Ecto neural progenitor cell (in vitro differentiated cells): ENCODE results near the gene NSA2.
"Not testable (repeated sequence)": the region's sequence is repeated elsewhere in the genome, so short reads cannot be mapped to it uniquely, and the experiment has no call there.

Source experiments
- DNase-seq: peaks from one replicate; pipeline ENCODE4 v3.0.0-alpha.2; 2018; ENCODE audit warnings: low spot score

NSA2 gene

GRCh38 chr5:74766849-74767578, at the start of gene NSA2, which contains the start of gene GFM2:
Gene NSA2, plus strand, starts transcription at chr5:74767249. Its CDS starts 112 bp downstream, at chr5:74767361.
Gene GFM2, minus strand, starts transcription at chr5:74767117. Its CDS starts 3,375 bp downstream, at chr5:74763742.
- peak; percentile 93 for DNase-seq

DNA sequence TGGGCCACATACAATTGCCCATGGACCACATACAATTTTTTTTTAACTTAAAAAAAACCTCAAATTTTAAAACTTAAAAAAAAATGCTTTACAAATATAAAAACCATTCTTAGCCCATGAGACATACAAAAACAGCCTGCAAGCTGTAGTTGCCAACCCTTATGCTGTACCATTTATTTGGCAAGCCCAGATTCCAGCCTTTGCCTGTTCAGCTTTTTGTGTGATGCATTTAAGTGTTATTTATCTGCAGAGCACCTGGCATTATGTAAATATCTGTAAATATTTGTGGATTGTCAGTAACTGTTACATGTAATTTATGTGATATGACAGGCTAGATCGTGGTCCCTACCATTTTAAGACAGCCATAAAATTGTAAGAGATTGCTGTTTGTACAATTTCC, 49.5 kb upstream of the NSA2 start:
- DNase-seq = no peak

- DNase-seq = no peak
Observed at GRCh38 chr5:74722271-74722670, 44.8 kb upstream of the NSA2 start.

DNA sequence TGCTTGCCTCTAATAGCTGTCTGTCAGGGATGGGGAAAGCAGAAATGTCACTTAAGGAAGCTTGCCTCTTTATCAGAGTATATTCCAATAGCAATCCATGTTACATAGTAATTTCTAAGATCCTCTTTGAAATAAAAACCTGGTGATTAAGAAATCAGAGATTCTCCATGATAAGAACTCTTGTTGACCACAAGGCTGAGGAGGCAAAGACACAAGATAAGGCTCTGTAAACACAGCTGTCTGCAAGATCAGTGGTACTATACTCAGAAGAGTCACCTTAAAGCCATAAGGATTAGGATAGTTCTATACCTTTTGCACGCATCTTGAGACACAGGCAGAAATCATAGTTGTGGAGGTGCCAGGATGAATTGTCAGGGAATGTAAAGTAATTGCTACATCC, 41.7 kb upstream of the NSA2 start:
- DNase-seq = no peak

- DNase-seq = no peak
Observed at GRCh38 chr5:74736759-74737158, 30.3 kb upstream of the NSA2 start.

DNA sequence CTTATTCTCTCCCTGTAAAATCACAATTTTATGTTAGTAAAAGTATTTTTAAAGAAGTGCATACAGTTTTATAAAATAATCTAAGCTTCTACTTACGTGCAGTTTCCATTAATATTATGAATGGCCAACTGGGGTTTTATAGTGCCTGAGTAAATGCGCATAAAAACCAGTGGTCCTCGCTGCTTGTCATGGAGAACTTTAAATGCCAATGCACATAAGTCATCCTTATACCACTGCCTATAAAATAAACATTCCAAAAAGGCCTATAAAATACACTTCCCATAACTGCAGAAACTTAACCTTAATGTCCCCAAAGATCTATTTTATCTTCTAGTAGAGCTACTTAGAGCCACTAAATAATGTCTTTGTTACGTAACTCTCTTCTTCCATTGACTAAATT, 28.6 kb upstream of the NSA2 start:
- DNase-seq = no peak

DNA sequence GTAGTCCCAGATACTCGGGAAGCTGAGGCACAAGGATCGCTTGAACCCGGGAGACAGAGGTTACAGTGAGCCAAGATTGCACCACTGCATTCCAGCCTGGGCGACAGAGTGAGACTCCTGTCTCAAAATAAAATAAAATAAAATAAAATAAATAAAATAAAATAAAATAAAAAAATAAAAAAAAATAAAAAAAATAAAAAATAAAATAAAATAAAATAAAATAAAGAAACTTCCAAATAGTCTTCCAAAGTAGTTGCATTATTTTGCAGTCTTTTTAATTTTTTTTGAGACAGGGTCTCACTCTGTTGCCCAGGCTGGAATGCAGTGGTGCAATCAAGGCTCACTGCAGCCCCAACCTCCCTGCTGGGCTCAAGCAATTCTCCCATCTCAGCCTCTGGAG, 18.3 kb upstream of the NSA2 start:
- DNase-seq = not testable (repeated sequence)

DNA sequence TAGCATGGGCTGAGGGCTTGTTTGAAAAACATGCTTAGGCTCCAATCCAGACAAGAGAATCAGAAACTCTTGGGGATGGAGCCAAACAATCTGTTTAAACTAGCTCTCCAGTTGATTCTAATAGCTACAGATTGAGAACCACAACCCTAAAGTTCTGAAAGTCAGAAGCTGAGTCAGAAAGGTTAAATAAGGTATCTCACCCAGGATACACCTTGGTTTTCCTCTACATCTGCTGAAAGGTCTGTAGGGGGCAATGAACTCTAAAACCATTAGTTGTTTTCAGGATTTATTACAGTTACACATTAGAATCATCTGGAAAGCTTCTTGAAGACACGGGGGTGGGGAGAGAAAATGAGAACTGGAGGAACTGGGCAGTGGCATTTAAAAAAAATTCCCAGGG, 5.8 kb upstream of the NSA2 start:
- DNase-seq = no peak

DNA sequence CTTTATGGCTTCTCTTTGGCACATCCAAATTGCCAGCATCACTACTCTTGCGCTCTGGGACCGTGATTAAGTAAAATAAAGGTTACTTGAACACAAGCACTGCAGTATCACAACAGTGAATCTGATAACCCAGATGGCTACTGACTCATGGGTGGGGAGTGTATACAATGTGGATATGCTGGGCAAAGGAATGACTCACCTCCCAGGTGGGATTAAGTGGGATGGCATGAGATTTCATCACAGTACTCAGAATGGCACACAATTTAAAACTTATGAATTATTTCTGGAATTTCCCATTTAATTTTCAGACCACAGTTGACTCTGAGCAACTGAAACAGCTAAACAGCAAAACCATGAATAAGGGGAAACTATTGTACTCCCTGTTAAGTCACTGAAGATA, 4.5 kb upstream of the NSA2 start:
- no peak for DNase-seq

DNA sequence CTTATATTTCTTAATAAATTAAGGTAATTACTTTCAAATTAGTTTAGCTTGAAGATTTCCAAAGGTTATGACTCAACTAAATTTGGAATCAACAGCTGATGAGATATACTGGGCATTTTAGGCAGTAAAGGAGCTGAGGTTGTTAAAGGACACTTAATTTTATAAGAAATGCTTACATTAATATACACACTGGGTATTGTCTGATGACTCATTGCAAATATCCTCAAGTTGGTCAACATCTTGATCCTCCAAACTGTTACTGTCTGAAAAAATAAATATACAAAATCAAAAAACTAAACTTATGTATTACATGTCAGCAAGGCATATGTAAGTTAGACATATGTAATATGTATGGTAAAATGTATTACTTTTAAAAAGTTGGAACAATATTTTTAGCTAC, 3.5 kb upstream of the NSA2 start:
- no peak for DNase-seq

- DNase-seq = no peak
Observed at GRCh38 chr5:74765201-74765600, 1.8 kb upstream of the NSA2 start.

- no peak for DNase-seq
Observed at GRCh38 chr5:74765929-74766328, 1.1 kb upstream of the NSA2 start.

- DNase-seq = no peak
Observed at GRCh38 chr5:74766418-74766848, 616 bp upstream of the NSA2 start.

- peak; percentile 48 for DNase-seq
Observed at GRCh38 chr5:74767579-74767913, 497 bp downstream of the NSA2 start.

- DNase-seq = no peak
Observed at GRCh38 chr5:74772359-74772758, 5.3 kb downstream of the NSA2 start.

- no peak for DNase-seq
Observed at GRCh38 chr5:74778609-74779008, 11.6 kb downstream of the NSA2 start.

DNA sequence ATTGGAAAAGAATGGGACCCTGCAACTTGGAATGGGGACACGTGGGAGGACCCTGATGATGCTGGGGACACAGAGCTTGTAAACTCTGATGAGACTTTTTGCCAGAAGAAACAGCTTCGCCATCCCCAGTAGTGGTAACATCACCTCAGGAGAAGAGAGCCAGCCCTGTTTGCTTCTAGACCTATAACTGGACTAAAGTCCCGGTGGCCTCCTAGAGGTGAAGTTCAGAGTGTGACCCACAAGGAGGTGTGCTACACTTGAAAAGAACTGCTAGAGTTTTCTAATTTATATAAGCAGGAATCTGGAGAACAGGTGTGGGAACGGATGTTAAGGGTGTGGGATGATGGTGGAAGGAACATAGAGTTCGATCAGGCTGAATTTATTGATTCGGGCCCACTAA, 19.8 kb downstream of the NSA2 start:
- no peak for DNase-seq

DNA sequence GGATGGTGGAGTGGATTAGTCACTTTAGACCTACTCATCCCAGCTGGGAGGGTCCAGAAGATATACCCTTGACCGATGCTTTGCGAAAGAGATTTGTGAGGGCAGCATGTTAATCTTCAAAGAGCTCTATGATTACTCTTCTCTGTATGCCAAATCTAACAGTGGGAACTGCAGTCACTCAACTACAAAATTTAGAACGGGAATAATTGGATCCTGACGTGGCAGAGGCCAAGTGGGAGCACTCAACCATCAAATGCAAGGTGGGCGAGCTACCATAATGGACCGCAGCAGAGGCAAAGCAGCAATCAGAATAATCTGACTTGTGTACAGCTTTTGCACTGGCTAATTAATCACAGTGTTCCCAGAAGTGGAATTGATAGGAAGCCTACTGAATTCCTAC, 20.4 kb downstream of the NSA2 start:
- no peak for DNase-seq

DNA sequence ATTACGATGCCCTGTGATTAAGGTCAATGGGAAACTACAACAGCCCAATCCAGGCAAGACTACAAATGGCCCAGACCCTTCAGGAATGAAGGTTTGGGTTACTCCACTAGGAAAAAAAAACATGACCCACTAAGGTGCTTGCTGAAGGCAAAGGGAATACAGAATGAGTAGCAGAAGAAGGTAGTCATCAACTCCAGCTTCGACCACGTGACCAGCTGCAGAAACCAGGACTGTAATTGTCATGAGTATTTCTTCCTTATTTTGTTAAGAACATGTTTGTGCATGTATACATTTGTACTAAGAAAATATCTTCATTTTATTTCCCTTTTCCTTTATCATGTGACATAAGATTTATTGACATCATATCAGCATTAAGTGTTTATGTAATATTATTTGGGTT, 24.6 kb downstream of the NSA2 start:
- DNase-seq = not testable (repeated sequence)

- no peak for DNase-seq
Observed at GRCh38 chr5:74798977-74799911, 32.2 kb downstream of the NSA2 start.

DNA sequence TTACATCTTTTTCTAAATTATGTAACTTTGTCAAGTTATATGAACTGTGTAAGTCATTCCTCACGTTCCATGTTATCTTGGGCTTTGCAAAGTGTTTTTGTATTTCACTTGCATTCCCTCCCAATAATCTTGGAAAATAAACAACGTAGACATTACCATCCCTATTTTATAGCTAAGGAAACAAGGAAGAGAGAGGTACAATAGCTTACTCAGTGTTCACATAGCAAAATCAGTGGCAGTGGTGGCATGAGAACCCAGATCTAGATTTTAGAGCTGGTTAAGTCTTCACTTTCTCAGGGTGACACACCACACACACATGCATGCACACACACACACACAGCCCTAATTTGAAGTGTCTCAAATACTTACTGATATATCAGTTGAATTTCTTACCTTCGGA, 34.1 kb downstream of the NSA2 start:
- DNase-seq = no peak

GRCh38 chr5:74801941-74802340, 34.9 kb downstream of the NSA2 start:
- no peak for DNase-seq

- no peak for DNase-seq
Observed at GRCh38 chr5:74810915-74811314, 43.9 kb downstream of the NSA2 start.
